ENCODE results near the gene FNDC4.

FNDC4 gene

GRCh38 chr2:27442920-27443282, 52.1 kb downstream of the FNDC4 start:
- H3K27ac ChIP-seq, result peak overlapping the region; percentile 83
- no peak for TF ChIP-seq CTCF (IDR thresholded peaks at IDR 0.05)
- TF ChIP-seq ZFX (IDR thresholded peaks at IDR 0.05; ENCODE audit: borderline replicate concordance), result no peak

- TF ChIP-seq ZFX (IDR thresholded peaks at IDR 0.05; ENCODE audit: borderline replicate concordance) (no peak), CTCF (IDR thresholded peaks at IDR 0.05) (peak; percentile 80)
- H3K27ac ChIP-seq, result peak within 1 kb of the TSS; percentile 83
Observed at GRCh38 chr2:27441958-27442919, 52.8 kb downstream of the FNDC4 start, which contains the start of gene KRTCAP3. Gene KRTCAP3 (plus strand): TSS chr2:27442381. CDS start chr2:27442413, 32 bp downstream.

Data from 22Rv1 (cell line).